Measurements from ENCODE around the gene CDC42BPG. TPM values are rescaled to one million over a fixed set of nuclear protein-coding genes. Genes with fewer than 3 reads are reported as not detected.

The CDC42BPG gene
- total and polyA plus RNA-seq, 10 of the 15 experiments (the other 5 are each of a cell fraction or from before 2014, with no cell fraction given) = 0.02 to 1.3 (median 0.09) TPM; not detected in 1

GRCh38 chr11:64803158-64803845, 41.2 kb downstream of the CDC42BPG start, which contains the start of gene MAP4K2 (continued):
- TF ChIP-seq TCF3 (IDR thresholded peaks at IDR 0.05; ENCODE audit: borderline replicate concordance, insufficient read depth, low read depth, low read length) = no peak
- no peak for TF ChIP-seq ZNF207 (IDR thresholded peaks at IDR 0.05; ENCODE audit: borderline replicate concordance)
- TF ChIP-seq NR2C2 (IDR thresholded peaks at IDR 0.05; ENCODE audit: borderline replicate concordance, control insufficient read depth, insufficient read length, low read depth) = no peak
- no peak for TF ChIP-seq MTA3 (IDR thresholded peaks at IDR 0.05; ENCODE audit: borderline replicate concordance, low read length)
- 0 out of 2 replicates have a peak, but pooled peaks have one; percentile 33 for TF ChIP-seq MXI1 (IDR thresholded peaks at IDR 0.05; ENCODE audit: low read depth, low read length)
- TF ChIP-seq CREM (IDR thresholded peaks at IDR 0.05; ENCODE audit: low read depth) = no peak
- no peak for TF ChIP-seq FOS (IDR thresholded peaks at IDR 0.05; ENCODE audit: borderline replicate concordance, extremely low read depth, insufficient read length)
- TF ChIP-seq ZBTB40 (IDR thresholded peaks at IDR 0.05; ENCODE audit: borderline replicate concordance) = peak; percentile 31; the same call in 1 of the 2 replicates
- TF ChIP-seq ESRRA (IDR thresholded peaks at IDR 0.05; ENCODE audit: low read length) = no peak
- TF ChIP-seq IKZF1 (conservative IDR thresholded peaks at IDR 0.05) = peak; percentile 73
- no peak for TF ChIP-seq HCFC1 (IDR thresholded peaks at IDR 0.05; ENCODE audit: low read length)
- TF ChIP-seq HSF1 (IDR thresholded peaks at IDR 0.05; ENCODE audit: low read depth, low read length) = no peak
- no peak for TF ChIP-seq MLLT1 (IDR thresholded peaks at IDR 0.05)
- TF ChIP-seq RAD51 (IDR thresholded peaks at IDR 0.05) = no peak
- TF ChIP-seq MEF2B (IDR thresholded peaks at IDR 0.05; ENCODE audit: partially characterized antibody, poor library complexity, severe bottlenecking) = no peak
- no peak for TF ChIP-seq CBFB (IDR thresholded peaks at IDR 0.05; ENCODE audit: low read depth)
- peak; percentile 33 for TF ChIP-seq E2F8 (IDR thresholded peaks at IDR 0.05; ENCODE audit: low read depth, partially characterized antibody)
- no peak for TF ChIP-seq SREBF2 (IDR thresholded peaks at IDR 0.05; ENCODE audit: low read length)
- TF ChIP-seq PAX5 (IDR thresholded peaks at IDR 0.05; ENCODE audit: borderline replicate concordance, low read depth, low read length) = no peak
- TF ChIP-seq JUNB (IDR thresholded peaks at IDR 0.05) = no peak
- no peak for TF ChIP-seq YY1 (IDR thresholded peaks at IDR 0.05; ENCODE audit: low read depth, low read length)
- no peak for TF ChIP-seq BRCA1 (IDR thresholded peaks at IDR 0.05; ENCODE audit: low read depth, low read length)
